GM13976 (cell line): ENCODE results near the gene POLR2L.

ENCODE experiments used
- DNase-seq: peaks from one replicate; pipeline ENCODE4 v3.0.0; 2012; ENCODE audit warnings: low spot score
- in situ Hi-C: fragments of 300-500 bp; cut with MboI; formaldehyde crosslinking; loops from one replicate; pipeline ENCODE4 v1.12.0; 2022; ENCODE audit warnings: low sequenced_read_pairs, mixed read lengths, inconsistent platforms; ENCODE audit not compliant: unreplicated experiment
- TF ChIP-seq, protein P1 (sequence below): IDR thresholded peaks from 2 replicates; pipeline ENCODE4 v1.5.1; 2012; ENCODE audit warnings: borderline replicate concordance, mild to moderate bottlenecking; ENCODE audit not compliant: insufficient read depth; ENCODE audit errors: extremely low read depth, missing control alignments, control extremely low read depth

Gene POLR2L

DNA sequence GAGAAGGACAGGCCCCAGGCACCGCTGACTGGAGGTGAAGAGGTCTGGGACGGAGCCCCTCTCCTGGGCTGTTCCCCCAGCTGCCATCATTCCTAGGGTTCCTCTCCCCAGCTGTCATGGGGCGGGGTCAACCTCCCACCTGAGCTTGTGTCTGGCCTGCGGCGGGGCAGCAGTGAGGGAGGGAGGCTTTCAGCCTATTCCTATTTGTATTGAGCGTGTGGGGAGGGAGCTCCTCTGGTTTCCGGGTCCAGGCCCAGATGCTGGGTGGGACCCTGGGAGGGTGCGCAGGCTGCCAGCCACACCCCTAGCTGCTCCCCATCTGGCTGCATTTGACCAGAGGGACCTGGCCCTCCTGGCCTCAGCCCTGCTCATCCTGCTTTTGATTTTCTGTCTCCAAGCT, 14.1 kb upstream of the POLR2L start:
- TF ChIP-seq, protein P1, sequence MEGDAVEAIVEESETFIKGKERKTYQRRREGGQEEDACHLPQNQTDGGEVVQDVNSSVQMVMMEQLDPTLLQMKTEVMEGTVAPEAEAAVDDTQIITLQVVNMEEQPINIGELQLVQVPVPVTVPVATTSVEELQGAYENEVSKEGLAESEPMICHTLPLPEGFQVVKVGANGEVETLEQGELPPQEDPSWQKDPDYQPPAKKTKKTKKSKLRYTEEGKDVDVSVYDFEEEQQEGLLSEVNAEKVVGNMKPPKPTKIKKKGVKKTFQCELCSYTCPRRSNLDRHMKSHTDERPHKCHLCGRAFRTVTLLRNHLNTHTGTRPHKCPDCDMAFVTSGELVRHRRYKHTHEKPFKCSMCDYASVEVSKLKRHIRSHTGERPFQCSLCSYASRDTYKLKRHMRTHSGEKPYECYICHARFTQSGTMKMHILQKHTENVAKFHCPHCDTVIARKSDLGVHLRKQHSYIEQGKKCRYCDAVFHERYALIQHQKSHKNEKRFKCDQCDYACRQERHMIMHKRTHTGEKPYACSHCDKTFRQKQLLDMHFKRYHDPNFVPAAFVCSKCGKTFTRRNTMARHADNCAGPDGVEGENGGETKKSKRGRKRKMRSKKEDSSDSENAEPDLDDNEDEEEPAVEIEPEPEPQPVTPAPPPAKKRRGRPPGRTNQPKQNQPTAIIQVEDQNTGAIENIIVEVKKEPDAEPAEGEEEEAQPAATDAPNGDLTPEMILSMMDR = no peak
- in situ Hi-C loops = no loop called here
- DNase-seq = no peak

DNA sequence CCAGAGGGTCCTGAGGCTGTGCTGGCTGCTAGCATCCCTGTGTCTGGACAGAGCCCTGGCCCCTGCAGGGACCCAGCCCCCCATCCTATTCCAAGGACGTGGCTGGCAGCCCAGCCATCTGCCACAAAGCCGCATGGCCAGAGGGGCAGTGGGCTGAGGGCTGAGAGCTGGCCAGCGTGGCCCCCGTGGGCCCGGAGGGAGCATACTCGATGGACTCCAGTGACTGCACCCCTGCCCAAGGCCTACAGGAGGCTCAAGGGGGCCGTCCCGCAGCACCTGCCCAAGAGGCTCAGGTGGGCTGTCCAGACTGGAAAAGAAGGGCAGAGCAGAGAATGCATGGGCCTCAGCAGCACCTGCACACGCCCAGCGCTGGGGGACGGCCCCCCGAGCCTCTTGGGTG, 13.5 kb upstream of the POLR2L start:
- in situ Hi-C loops = no loop called here
- TF ChIP-seq, protein P1 = no peak
- DNase-seq = no peak

DNA sequence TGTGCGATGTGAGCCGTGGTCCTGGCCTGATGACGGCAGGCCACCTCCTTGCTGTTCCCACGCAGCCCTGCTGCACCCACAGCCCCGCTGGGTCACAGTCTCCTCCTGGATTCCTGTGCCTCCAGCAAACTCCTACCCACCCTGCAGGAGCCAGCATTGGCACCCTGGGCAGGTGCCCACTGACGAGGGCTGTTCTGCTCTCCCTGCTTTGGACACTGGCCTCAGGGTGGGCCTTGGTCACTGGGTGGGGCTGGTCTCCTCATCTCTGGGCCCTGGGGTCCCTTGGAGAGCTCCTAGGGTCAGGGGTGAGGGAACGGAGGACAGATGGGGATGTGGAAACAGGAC, 13.0 kb upstream of the POLR2L start:
- in situ Hi-C loops = no loop called here
- TF ChIP-seq, protein P1 = no peak
- no peak for DNase-seq

DNA sequence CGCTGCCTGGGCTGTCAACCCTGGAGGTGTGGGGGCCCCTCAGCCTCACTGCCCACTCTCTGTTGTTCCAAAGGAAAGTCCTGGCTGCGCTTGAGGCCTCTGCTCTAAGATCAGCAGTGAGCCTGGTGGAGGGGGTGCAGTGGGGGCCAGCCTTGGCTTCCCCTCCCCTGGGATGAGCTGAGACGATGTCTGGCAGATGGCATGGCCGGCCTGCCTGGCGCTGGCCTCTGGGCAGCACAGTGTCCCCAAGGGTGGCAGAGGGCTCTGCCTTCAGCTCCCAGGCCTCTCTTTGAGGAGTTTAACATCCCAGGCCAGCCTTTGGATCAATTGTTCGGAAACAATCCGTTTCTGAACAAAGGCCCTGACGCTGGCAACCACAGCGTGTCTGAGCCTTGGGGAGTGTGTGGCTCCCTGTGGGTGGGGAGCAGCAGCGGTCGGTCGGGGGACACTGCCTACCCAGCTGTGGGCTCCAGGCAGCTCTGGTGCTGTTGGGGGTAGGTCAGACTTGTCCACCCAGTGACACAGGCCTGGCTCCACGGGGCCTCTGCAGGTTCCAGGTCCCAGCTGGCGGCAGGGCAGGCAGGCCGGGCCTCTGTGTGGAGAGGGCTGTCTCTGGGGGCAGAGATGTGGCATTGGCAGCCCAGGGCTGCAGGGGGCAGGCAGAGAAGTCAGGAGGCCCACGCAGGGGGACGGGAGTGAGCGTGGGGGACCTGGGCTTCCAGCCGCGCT, 12.4 kb upstream of the POLR2L start:
- in situ Hi-C loops = no loop called here
- TF ChIP-seq, protein P1 = no peak
- no peak for DNase-seq

DNA sequence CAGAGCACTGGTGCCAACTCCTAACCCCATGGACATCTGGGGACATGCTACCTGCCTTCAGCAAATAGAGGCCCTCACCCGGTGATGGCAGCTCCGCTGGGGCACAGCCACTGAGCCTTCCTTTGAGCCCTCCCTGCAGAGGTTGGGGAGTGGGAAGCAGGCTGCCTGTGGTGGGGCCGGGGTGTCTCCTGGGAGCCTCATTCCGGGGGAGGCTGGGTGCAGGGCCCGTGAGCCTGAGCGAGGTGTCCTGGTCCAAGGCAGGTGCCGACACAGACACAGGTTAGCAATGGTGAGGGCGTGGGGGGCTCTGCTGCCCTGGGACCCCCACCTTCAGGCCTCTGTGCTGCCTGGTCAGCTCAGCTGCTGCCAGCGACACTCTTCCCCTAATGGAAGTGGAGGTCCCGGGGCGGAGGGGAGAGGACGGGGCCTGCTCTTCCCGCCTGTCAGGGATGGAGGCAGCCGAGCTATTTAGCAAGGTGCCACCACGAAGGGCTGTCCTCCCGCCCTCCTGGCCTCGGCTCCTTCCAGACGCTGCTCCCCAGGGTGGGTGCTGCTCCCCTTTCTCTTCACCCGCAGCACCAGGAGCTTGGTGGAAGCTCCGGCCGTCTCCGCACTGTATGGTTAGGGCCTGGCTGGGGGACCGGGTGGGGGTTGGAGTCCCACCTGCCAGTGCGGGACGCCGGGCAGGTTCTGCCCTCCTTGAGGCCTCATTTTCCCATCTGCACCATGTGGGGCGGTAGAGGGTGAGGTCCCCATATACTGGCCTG, 11.5 kb upstream of the POLR2L start:
- in situ Hi-C loops = no loop called here
- no peak for DNase-seq
- TF ChIP-seq, protein P1 = no peak

DNA sequence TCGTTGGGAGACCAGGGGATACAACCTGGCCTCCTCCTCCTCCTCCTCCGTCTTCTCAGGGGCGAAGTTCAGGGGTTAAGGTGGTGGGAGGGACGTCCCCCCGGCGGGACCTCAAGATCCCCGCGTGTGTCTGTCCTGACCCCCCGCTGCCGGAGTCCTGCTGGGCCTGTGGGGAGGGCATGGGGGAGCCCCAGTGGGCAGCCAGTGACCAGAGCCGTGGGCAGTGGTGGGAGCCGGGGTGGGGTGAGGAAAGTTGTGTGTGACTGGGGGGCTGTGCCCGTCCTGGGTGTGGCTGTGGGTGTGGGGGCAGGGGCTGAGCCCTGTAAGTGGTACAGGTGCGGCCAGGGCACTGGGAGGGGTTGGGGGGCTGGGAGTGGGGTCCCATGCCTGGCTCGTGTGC, 10.4 kb upstream of the POLR2L start:
- TF ChIP-seq, protein P1 = no peak
- DNase-seq = no peak
- in situ Hi-C loops = no loop called here
